HUES6 (cell line): ENCODE data around the gene COL6A2.
"Not testable (repeated sequence)": the region's sequence is repeated elsewhere in the genome, so short reads cannot be mapped to it uniquely, and the experiment has no call there.

Experiments
- H3K27ac ChIP-seq: 2 replicates; pipeline ENCODE4 v1.7.0; 2013; ENCODE audit warnings: low read depth, mild to moderate bottlenecking, low read length, inconsistent platforms
- H3K27me3 ChIP-seq: 2 replicates; pipeline ENCODE4 v1.6.1; 2013; ENCODE audit warnings: low read length; ENCODE audit not compliant: control insufficient read depth, insufficient read depth
- H3K36me3 ChIP-seq: 2 replicates; pipeline ENCODE4 v1.6.1; 2013; ENCODE audit warnings: low read length; ENCODE audit not compliant: control insufficient read depth, insufficient read depth
- H3K4me1 ChIP-seq: 2 replicates; pipeline ENCODE4 v1.6.1; 2013; ENCODE audit warnings: low read length; ENCODE audit not compliant: control insufficient read depth, insufficient read depth
- H3K4me3 ChIP-seq: 2 replicates; pipeline ENCODE4 v1.5.1; 2013; ENCODE audit warnings: low read depth, low read length
- H3K9ac ChIP-seq: one replicate; pipeline ENCODE4 v1.6.1; 2013; ENCODE audit warnings: mild to moderate bottlenecking, low read length
- H3K9me3 ChIP-seq: 2 replicates; pipeline ENCODE4 v1.6.1; 2013; ENCODE audit warnings: low read depth, low read length; ENCODE audit not compliant: control insufficient read depth, insufficient read depth

COL6A2 gene

DNA sequence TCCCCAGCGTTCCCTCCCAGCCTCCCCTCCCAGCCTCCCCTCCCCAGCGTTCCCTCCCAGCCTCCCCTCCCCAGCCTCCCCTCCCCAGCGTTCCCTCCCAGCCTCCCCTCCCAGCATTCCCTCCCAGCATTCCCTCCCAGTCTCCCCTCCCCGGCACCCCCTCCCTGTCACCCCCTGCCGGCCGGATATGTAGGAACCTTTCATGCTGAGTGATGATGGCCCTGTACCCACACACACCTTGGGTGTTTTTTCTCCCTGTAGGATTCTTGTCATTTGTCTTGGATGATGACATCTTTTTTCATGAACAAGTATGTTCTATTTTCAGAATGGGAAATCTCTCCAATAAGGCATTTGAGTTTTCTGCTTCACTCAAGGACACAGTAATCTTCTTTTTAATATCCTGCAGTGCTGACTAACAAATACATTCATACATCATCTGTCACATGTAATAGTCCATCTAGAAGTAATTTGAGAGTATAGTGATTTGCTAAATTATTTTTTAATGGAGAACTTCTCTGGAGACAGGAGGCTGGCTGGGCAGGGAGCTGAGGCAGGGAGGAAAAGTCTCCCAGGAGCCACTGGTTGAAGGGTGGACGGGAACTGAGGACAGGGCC, 38.0 kb downstream of the COL6A2 start:
- no peaks in the 10 kb centered on the region for H3K9me3 ChIP-seq
- no peaks in the 10 kb centered on the region for H3K36me3 ChIP-seq
- no peak overlapping the region for H3K9ac ChIP-seq
- H3K27me3 ChIP-seq = peaks cover 10% of the 10 kb centered on the region; the same call in 1 of the 2 replicates
- no peak overlapping the region for H3K4me3 ChIP-seq
- H3K4me1 ChIP-seq = no peaks in the 10 kb centered on the region; the same call in 1 of the 2 replicates
- no peak overlapping the region for H3K27ac ChIP-seq

DNA sequence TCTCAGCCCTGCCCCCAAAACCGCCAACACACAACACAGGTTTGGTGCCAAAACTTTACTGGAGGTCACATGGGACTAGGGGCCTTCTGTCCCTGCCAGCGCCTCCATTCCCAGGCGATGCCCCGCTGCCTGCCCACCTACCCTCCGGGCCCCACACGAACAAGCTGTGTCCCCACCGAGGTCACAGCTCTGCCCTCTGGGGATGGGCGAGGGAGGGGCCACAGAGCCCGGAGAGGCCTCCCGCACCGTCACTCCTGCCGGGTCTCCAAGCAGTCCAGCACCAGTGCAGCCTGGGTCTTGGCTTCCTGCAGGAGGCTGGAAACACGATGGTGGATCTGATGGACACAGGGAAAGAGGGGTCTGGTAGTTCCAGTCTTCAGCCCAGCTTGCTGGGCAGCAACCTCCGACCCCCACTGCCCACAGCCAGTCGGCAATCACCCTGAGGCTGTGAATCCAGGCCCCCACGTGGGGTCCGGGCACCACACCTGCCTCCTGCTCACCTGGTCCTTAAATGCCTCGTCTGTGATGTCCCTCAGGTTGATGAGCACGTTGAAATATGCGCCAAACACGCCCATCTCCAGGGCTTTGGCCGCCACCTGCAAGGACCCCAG, 38.9 kb downstream of the COL6A2 start:
- Histone ChIP-seq H3K9ac (no peak overlapping the region), H3K9me3 (no peaks in the 10 kb centered on the region), H3K27ac (no peak overlapping the region), H3K36me3 (no peaks in the 10 kb centered on the region), H3K4me3 (no peak overlapping the region), H3K4me1 (no peaks in the 10 kb centered on the region; the same call in 1 of the 2 replicates), H3K27me3 (peaks cover 10% of the 10 kb centered on the region; the same call in 1 of the 2 replicates)

DNA sequence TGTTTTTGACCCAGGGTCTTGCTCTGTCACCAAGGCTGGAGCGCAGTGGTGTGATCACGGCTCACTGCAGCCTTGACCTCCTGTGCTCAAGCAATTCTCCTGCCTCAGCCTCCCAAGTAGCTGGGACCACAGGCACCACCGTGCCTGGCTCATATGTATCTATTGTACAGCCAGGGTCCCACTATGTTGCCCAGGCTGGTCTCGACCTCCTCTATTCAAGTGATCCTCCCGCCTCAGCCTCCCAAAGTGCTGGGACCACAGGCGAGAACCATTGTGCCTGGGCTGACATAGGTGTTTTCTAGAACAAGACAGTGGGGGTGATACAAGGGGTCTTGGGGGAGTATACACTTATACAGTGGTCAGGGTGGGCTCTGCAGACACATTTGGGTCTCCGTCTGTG, 40.0 kb downstream of the COL6A2 start:
- H3K27me3 ChIP-seq = peaks cover 10% of the 10 kb centered on the region; the same call in 1 of the 2 replicates
- no peak overlapping the region for H3K27ac ChIP-seq
- H3K9ac ChIP-seq = no peak overlapping the region
- H3K36me3 ChIP-seq = no peaks in the 10 kb centered on the region
- peaks cover 4% of the 10 kb centered on the region; the same call in 1 of the 2 replicates for H3K9me3 ChIP-seq
- no peaks in the 10 kb centered on the region; the same call in 1 of the 2 replicates for H3K4me1 ChIP-seq
- no peak overlapping the region for H3K4me3 ChIP-seq

DNA sequence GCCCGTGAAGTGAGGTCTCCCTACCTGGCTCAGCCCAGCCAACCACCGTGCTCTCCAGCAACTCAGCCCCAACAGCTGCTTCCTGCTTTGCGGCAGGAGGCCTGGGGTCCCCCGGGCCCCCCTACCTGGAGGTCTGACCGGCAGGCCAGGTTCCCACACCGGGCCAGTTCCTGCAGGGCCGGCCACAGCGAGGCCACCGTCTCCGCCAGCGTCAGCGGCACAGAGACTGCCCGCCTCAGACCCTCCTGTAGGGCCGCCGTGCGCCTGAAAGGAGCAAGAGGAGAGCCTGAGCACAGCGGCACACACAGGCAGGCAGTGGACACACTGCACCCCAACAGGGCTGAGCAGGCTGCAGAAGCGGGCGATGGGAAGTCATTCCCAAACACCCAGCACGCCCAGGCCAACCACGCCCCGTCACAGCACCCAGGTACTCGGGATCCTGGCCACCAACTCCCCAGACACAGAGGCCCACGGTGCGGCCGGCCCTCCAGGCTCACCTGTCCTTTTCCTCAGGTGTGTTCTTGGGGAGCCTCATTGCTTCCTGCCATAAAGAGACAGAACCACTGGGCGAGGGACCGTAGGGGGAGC, 40.6 kb downstream of the COL6A2 start:
- Histone ChIP-seq H3K4me3 (no peak overlapping the region), H3K4me1 (no peaks in the 10 kb centered on the region; the same call in 1 of the 2 replicates), H3K36me3 (no peaks in the 10 kb centered on the region), H3K27ac (no peak overlapping the region), H3K9me3 (peaks cover 4% of the 10 kb centered on the region; the same call in 1 of the 2 replicates), H3K9ac (no peak overlapping the region), H3K27me3 (peaks cover 10% of the 10 kb centered on the region; the same call in 1 of the 2 replicates)

DNA sequence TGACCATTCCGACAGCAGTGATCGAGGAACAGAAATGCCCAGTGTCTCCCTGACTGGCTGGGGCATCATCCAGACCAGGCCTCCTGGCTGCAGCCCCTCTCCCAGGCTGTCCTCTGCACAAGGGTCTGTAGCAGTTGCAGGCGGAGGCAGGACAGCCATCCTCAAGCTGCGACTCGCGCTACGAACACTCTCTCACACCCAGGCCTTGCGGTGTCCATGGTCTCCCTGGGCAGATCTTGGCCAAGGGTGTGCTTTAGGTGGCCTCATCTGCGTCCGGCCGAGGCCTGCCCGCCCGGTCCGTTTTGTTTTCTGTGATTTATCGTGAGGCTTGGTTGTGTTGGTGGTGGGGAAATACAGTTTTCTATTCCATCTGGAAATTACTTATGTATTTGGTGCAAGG, 41.8 kb downstream of the COL6A2 start:
- Histone ChIP-seq H3K27ac (no peak overlapping the region), H3K9ac (no peak overlapping the region), H3K9me3 (peaks cover 4% of the 10 kb centered on the region; the same call in 1 of the 2 replicates), H3K4me1 (peaks cover 4% of the 10 kb centered on the region; the same call in 1 of the 2 replicates), H3K4me3 (no peak overlapping the region), H3K27me3 (peaks cover 10% of the 10 kb centered on the region; the same call in 1 of the 2 replicates), H3K36me3 (no peaks in the 10 kb centered on the region)

DNA sequence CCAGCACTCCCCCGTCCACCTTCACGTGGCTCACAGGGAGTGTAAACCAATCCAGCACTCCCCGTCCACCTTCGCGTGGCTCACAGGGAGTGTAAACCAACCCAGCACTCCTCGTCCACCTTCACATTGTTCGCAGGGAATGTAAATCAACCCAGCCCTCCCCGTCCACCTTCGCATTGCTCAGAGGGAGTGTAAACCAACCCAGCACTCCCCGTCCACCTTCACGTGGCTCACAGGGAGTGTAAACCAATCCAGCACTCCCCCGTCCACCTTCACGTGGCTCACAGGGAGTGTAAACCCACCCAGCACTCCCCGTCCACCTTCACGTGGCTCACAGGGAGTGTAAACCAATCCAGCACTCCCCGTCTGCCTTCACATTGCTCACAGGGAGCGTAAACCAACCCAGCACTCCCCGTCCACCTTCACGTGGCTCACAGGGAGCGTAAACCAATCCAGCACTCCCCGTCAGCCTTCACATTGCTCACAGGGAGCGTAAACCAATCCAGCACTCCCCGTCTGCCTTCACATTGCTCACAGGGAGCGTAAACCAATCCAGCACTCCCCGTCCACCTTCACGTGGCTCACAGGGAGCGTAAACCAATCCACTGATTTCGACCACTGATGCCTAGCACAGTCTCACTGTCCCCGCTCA, 42.6 kb downstream of the COL6A2 start:
- not testable (repeated sequence) for H3K27ac ChIP-seq, H3K27me3 ChIP-seq, H3K9ac ChIP-seq, H3K36me3 ChIP-seq, H3K4me1 ChIP-seq, H3K9me3 ChIP-seq
- peak overlapping the region; percentile 26; the same call in 1 of the 2 replicates for H3K4me3 ChIP-seq

DNA sequence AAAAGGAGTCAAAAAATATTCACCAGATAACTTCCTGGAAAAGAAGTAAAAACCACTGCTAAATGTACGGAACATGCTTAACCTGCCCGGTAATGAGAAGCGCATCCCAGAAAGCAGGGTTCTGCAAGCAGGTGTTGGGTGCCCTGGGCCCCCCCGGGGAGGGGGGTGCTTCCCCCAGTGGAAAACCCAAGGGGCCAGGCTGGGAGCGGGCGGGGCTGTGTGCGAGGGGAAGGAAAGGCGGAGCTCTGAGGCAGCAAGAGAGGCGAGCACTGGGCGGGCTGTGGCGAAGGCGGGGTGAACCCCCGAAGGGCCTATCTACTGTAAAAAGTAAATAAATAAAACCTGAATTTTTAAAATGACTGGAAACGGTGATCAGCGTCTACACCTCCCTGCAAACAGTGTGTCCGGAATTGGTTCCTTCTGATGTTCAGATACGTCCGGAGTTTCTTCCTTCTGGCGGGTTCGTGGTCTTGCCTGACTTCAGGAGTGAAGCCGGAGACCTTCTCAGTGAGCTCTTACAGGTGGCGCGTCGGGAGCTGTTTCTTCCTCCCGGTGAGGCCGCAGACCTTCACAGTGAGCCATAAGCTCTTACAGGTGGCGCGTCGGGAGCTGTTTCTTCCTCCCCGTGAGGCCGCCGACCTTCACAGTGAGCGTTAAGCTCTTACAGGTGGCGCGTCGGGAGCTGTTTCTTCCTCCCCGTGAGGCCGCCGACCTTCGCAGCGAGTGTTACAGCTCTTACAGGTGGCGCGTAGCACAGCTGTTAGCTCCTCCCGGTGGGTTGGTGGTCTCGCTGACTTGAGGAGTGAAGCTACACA, 44.1 kb downstream of the COL6A2 start:
- Histone ChIP-seq H3K9ac (no peak overlapping the region), H3K36me3 (no peaks in the 10 kb centered on the region), H3K9me3 (peaks cover 4% of the 10 kb centered on the region; the same call in 1 of the 2 replicates), H3K4me1 (peaks cover 4% of the 10 kb centered on the region; the same call in 1 of the 2 replicates), H3K4me3 (peak overlapping the region; percentile 21; the same call in 1 of the 2 replicates), H3K27me3 (peaks cover 10% of the 10 kb centered on the region; the same call in 1 of the 2 replicates), H3K27ac (no peak overlapping the region)

DNA sequence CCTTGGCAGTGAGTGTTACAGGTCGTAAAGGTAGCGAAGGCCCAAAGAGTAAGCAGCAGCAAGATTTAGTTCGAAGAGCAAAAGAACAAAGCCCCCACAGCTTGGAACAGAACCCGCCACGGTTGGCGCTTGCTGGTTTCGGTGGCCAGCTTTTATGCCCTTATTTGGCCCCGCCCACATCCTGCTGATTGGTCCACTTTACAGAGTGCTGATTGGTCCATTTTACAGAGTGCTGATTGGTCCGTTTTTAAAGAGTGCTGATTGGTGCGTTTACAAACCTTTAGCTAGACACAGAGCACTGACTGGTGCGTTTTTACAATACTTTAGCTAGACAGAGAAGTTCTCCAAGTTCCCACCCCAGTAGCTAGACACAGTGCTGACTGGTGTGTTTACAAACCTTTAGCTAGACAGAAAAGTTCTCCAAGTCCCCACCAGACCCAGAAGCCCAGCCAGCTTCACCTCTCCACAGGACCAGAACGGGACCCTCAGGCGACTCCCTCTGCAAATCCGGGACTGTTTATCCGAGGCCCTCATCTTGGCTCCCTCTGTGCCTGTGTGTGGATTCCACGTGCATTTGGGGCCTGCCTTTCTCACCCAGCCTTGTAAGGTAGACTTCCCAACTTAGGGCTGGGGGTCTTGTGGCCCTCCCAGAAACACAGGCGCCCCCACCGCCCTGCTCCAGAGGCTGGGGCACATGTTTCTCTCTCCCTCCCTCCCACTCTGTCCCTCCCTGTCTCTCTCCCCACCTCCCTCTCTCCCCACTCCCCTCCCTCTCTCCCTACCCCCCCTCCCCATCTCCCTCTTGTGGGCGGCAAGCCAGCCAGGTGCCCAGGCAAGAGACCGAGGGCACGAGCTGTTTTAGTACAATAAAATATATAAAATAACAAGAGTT, 44.9 kb downstream of the COL6A2 start:
- Histone ChIP-seq H3K36me3 (no peaks in the 10 kb centered on the region), H3K9ac (no peak overlapping the region), H3K27me3 (peaks cover 10% of the 10 kb centered on the region; the same call in 1 of the 2 replicates), H3K27ac (no peak overlapping the region), H3K4me3 (peak overlapping the region; percentile 21; the same call in 1 of the 2 replicates), H3K4me1 (peaks cover 4% of the 10 kb centered on the region; the same call in 1 of the 2 replicates), H3K9me3 (peaks cover 4% of the 10 kb centered on the region; the same call in 1 of the 2 replicates)

DNA sequence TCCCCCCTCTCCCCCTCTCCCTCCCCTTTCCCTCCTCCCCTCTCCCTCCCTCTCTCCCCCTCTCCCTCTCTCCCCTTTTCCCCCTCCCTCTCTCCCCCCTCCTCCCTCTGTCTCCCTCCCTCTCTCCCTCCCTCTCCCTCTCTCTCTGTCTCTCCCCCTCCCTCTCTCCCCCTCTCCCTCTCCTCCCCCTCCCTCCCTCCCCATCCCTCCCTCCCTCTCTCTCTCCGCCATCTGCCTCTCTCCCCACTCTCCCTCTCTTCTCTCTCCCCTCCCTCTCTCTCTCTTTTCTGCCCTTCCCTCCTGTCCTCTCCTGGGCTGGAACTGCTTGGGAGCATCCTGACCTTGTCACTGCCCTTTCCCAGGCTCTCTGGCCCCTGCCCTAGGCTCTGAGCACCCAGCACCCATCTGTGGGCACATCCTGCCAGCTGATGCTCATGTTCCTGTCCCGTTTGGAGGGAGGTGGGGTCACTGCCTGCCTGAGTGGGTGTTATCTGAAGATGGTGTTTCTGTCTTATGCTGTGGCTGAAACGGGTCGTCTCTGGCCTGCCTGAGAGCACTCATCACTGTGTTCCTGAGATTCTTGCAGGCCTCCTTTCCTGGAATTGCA, 46.7 kb downstream of the COL6A2 start:
- H3K4me3 ChIP-seq = no peak overlapping the region
- peaks cover 4% of the 10 kb centered on the region; the same call in 1 of the 2 replicates for H3K9me3 ChIP-seq
- H3K27ac ChIP-seq = no peak overlapping the region
- peaks cover 8% of the 10 kb centered on the region; the same call in 1 of the 2 replicates for H3K27me3 ChIP-seq
- no peaks in the 10 kb centered on the region for H3K36me3 ChIP-seq
- no peak overlapping the region for H3K9ac ChIP-seq
- peaks cover 4% of the 10 kb centered on the region; the same call in 1 of the 2 replicates for H3K4me1 ChIP-seq
